Esophagus muscularis mucosa (tissue), 4 donors: ENCODE measurements around the gene NSRP1.

Source experiments
- EP300 ChIP-seq: sonication (generic); formaldehyde crosslinking; IDR thresholded peaks from one replicate; pipeline ENCODE4 v1.6.1; 2017; ENCODE audit warnings: antibody characterized with exemption
- POLR2A ChIP-seq: fragments of 450-650 bp; IDR thresholded peaks from one replicate; pipeline ENCODE4 v1.6.1; 2017; ENCODE audit warnings: antibody characterized with exemption, moderate library complexity, mild to moderate bottlenecking, low read depth
- POLR2AphosphoS5 ChIP-seq, 2 donors: sonication (generic); formaldehyde crosslinking; IDR thresholded peaks; one replicate each; pipeline ENCODE4 v1.6.1; 2017; ENCODE audit warnings: antibody characterized with exemption in 2 of 2
- TF ChIP-seq, protein P1 (sequence below), 3 experiments: fragments of 200-600 bp in 2 of 3; fragments of 450-650 bp in 1 of 3; sonication (generic) in 2 of 3; IDR thresholded peaks; one replicate each; pipeline ENCODE4 v1.5.1; 2017 to 2019; ENCODE audit warnings: antibody characterized with exemption in 3 of 3, mild to moderate bottlenecking in 2 of 3, moderate library complexity in 1 of 3

DNA sequence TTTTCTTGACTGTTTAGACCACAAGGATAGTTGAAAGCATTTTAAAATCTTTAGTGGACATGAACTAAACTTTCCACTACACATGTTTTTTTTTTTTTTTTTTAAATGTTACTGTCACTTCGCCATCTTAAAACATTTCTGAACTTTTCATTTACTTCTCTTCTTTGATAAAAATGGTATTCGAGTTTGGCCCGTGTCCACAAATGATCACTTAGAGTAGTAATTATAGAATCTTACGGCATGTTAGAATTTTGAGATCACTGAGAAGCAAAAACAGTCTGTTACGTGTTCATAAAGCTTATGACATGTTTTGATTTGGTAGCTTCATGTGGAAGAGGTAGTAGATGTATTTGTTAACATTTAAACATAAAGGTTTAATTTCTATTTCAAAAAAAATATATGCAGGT is 1.1 kb downstream of the NSRP1 start:
- TF ChIP-seq, protein P1, sequence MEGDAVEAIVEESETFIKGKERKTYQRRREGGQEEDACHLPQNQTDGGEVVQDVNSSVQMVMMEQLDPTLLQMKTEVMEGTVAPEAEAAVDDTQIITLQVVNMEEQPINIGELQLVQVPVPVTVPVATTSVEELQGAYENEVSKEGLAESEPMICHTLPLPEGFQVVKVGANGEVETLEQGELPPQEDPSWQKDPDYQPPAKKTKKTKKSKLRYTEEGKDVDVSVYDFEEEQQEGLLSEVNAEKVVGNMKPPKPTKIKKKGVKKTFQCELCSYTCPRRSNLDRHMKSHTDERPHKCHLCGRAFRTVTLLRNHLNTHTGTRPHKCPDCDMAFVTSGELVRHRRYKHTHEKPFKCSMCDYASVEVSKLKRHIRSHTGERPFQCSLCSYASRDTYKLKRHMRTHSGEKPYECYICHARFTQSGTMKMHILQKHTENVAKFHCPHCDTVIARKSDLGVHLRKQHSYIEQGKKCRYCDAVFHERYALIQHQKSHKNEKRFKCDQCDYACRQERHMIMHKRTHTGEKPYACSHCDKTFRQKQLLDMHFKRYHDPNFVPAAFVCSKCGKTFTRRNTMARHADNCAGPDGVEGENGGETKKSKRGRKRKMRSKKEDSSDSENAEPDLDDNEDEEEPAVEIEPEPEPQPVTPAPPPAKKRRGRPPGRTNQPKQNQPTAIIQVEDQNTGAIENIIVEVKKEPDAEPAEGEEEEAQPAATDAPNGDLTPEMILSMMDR (IDR thresholded peaks at IDR 0.05), result no peak
- TF ChIP-seq EP300 (no peak), POLR2A (no peak), POLR2AphosphoS5 (IDR thresholded peaks at IDR 0.05) (no peak)
